ENCODE results near the gene HES6. TPM values are rescaled to one million over a fixed set of nuclear protein-coding genes. Genes with fewer than 3 reads are reported as not detected.
A peak's percentile ranks its signal among the peaks of the same experiment; 100 is the strongest.
"Not testable (repeated sequence)": the region's sequence is repeated elsewhere in the genome, so short reads cannot be mapped to it uniquely, and the experiment has no call there.

Gene HES6
- total and polyA plus RNA-seq, 8 donors: 4.9 to 22.7 (median 16.0) TPM

- no peak for ATAC-seq
Observed at GRCh38 chr2:238279324-238279682, 39.5 kb upstream of the HES6 start.

GRCh38 chr2:238278626-238279323 lies 38.9 kb upstream of the HES6 start:
- Histone ChIP-seq H3K9me3 (no peaks in the 10 kb centered on the region), H3K27me3 (no peaks in the 10 kb centered on the region), H3K4me1 (peaks cover 3 to 10% (median 5%) of the 10 kb centered on the region in 3 donors), H3K27ac (no peak overlapping the region), H3K36me3 (peaks cover 0 to 29% (median 26%) of the 10 kb centered on the region in 3 donors), H3K4me3 (no peak overlapping the region)
- 74 to 77% methylated on average over 9 of the region's 9 CpGs for WGBS, 2 donors
- DNase-seq: peak in 1 of 6 donors; percentile 49
- no peak for FAIRE-seq
- no peak for TF ChIP-seq CTCF (IDR thresholded peaks at IDR 0.05)
- intact Hi-C loops (cut with DNase I): no loop called here
- ATAC-seq: peak in 1 of 4 donors; percentile 7

More at GRCh38 chr2:238279324-238279682, 39.5 kb upstream of the HES6 start:
- 83 to 99% methylated on average over 6 of the region's 6 CpGs for WGBS, 2 donors
- H3K4me1 ChIP-seq: peaks cover 6 to 15% (median 11%) of the 10 kb centered on the region in 3 donors
- H3K9me3 ChIP-seq: no peaks in the 10 kb centered on the region
- no peaks in the 10 kb centered on the region for H3K27me3 ChIP-seq
- no peak for FAIRE-seq
- H3K4me3 ChIP-seq: no peak overlapping the region
- intact Hi-C loops (cut with DNase I): no loop called here
- peaks cover 0 to 24% (median 24%) of the 10 kb centered on the region in 3 donors for H3K36me3 ChIP-seq
- no peak overlapping the region for H3K27ac ChIP-seq
- TF ChIP-seq CTCF (IDR thresholded peaks at IDR 0.05): no peak
- DNase-seq: peak in 1 of 6 donors; percentile 38

DNA sequence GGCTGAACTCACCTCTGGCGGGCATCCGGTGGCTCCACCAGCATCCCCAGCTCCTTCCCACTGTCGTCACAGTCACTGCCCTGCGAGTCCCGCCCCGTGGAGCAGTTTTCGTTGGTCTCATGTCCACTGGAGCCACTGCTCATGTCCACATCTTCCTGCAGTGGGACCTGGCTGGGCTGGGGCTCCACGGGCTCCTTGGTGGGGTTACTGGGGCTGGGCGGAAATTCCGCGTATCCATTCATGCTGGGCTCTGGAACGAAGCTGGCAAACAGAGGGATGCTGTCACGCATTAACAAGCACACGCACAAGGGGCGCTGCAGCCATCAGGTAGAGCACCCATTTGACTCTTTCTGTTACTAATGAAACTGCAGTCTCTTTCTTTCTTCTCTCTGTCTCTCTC lies 37.9 kb upstream of the HES6 start:
- Histone ChIP-seq H3K27ac (no peak overlapping the region), H3K27me3 (no peaks in the 10 kb centered on the region), H3K4me3 (no peak overlapping the region), H3K9me3 (no peaks in the 10 kb centered on the region), H3K36me3 (peaks cover 0 to 38% (median 29%) of the 10 kb centered on the region in 3 donors), H3K4me1 (no peaks in the 10 kb centered on the region)
- peak in 1 of 6 donors; percentile 37 for DNase-seq
- TF ChIP-seq CTCF (IDR thresholded peaks at IDR 0.05): no peak
- 79 to 82% methylated on average over 15 of the region's 15 CpGs for WGBS, 2 donors
- no peak for FAIRE-seq
- intact Hi-C loops (cut with DNase I): no loop called here
- peak in 3 of 4 donors; percentile 19 to 44 (median 26) for ATAC-seq

- Histone ChIP-seq H3K4me1 (no peaks in the 10 kb centered on the region), H3K9me3 (no peaks in the 10 kb centered on the region), H3K4me3 (no peak overlapping the region), H3K27ac (peak overlapping the region in 1 of 4 donors; percentile 8), H3K27me3 (no peaks in the 10 kb centered on the region), H3K36me3 (peaks cover 0 to 65% (median 49%) of the 10 kb centered on the region in 3 donors)
- ATAC-seq: peak in 3 of 4 donors; percentile 60 to 70 (median 63)
- DNase-seq: peak in 1 of 6 donors; percentile 58
- intact Hi-C loops (cut with DNase I): no loop called here
- FAIRE-seq: no peak
- TF ChIP-seq CTCF (IDR thresholded peaks at IDR 0.05): no peak
- 78 to 82% methylated on average over 20 of the region's 20 CpGs for WGBS, 2 donors
Observed at GRCh38 chr2:238274152-238274865, 34.5 kb upstream of the HES6 start.

DNA sequence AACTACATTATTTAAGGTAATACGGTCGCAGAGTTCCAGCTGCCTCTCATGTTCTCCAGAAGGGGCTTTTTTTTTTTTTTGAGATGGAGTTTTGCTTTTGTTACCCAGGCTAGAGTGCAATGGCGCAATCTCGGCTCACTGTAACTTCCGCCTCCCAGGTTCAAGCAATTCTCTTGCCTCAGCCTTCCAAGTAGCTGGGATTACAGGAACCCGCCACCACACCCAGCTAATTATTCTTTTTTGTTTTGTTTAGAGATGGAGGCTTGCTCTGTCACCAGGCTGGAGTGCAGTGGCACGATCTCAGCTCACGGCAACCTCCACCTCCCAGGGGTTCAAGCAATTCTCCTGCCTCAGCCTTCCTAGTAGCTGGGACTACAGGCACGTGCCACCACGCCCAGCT lies 33.6 kb upstream of the HES6 start:
- 96 to 97% methylated on average over 9 to 10 of the region's 10 CpGs for WGBS, 2 donors
- peaks cover 0 to 71% (median 49%) of the 10 kb centered on the region in 3 donors for H3K36me3 ChIP-seq
- FAIRE-seq; H3K4me1 ChIP-seq; H3K27me3 ChIP-seq; H3K9me3 ChIP-seq; ATAC-seq; H3K4me3 ChIP-seq; H3K27ac ChIP-seq; intact Hi-C loops (cut with DNase I): not testable (repeated sequence)
- DNase-seq: peak in 1 of 6 donors; percentile 4
